Peyer's patch (tissue), 4 donors: Measurements from ENCODE around the gene TULP4.

Experiments
- CTCF ChIP-seq, 6 experiments: fragments of 450-650 bp in 4 of 6; fragments of 200-600 bp in 2 of 6; sonication (generic) in 1 of 6; IDR thresholded peaks; one replicate each; pipeline ENCODE4 v1.5.1; 2017 to 2019; ENCODE audit warnings: antibody characterized with exemption in 6 of 6, mild to moderate bottlenecking in 3 of 6, moderate library complexity in 1 of 6
- POLR2A ChIP-seq, 2 donors: fragments of 450-650 bp; IDR thresholded peaks; one replicate each; pipeline ENCODE4 v1.5.1; 2017; ENCODE audit warnings: antibody characterized with exemption in 2 of 2, mild to moderate bottlenecking in 2 of 2, moderate library complexity in 2 of 2

- TF ChIP-seq POLR2A (IDR thresholded peaks at IDR 0.05) (no peak), CTCF (IDR thresholded peaks at IDR 0.05) (no peak)
Measured at GRCh38 chr6:158313989-158314388, 1.7 kb downstream of the TULP4 start.
